Activated CD4-positive, CD25-positive, alpha-beta regulatory T cell (primary cell): ENCODE measurements around the gene TRIM14.
A peak's percentile ranks its signal among the peaks of the same experiment; 100 is the strongest.

Experiments
- DNase-seq, 4 experiments: peaks; one replicate each; lab custom pipeline; 2025; lab: John Stamatoyannopoulos, UW

The TRIM14 gene, protein sequence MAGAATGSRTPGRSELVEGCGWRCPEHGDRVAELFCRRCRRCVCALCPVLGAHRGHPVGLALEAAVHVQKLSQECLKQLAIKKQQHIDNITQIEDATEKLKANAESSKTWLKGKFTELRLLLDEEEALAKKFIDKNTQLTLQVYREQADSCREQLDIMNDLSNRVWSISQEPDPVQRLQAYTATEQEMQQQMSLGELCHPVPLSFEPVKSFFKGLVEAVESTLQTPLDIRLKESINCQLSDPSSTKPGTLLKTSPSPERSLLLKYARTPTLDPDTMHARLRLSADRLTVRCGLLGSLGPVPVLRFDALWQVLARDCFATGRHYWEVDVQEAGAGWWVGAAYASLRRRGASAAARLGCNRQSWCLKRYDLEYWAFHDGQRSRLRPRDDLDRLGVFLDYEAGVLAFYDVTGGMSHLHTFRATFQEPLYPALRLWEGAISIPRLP

DNA sequence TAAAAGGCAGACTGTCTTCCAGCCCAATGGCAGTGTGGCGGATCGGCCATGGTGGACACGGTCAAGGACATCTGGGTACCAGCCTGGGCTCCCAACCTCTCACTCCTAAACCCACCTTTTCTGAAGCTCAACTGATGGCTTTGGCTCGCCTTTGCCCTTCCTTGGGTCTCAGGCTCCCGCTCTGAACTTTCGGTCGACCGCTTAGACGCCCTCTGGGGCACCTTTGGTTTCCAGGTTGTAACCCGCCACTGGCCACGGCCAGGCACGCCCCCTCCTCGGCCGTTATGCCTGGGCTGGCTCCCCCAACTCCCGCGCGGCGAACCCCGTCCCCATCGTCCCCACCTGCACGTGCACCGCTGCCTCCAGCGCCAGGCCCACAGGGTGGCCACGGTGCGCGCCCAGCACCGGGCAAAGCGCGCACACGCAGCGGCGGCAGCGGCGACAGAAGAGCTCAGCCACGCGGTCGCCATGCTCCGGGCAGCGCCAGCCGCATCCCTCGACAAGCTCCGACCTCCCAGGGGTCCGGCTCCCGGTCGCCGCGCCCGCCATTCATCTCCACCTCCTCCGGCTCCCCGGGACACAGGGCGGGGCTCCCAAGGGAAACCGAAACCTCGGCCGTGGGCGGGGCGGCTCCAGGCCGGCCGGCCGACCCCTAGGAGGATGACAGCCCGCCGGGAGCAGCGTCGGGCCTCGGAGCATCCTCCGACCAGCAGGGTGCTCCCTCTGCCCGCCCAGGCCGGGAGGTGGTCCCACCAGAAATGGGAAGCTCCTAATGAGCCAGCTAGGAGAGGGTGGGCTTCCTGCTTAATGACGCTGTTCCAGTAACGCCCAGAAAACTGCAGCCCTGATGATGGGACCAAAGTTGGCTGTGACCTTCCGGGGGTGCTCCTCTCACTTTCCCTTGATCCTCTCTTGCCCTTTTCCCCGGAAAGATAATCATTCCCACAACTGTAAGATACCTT lies at the start of gene TRIM14:
Gene TRIM14, minus strand, starts transcription at position 583 of the 962 bp plus-strand sequence. Its CDS starts 34 bp downstream, at position 549.
- DNase-seq, result peak; percentile 31 to 46 (median 36)

DNA sequence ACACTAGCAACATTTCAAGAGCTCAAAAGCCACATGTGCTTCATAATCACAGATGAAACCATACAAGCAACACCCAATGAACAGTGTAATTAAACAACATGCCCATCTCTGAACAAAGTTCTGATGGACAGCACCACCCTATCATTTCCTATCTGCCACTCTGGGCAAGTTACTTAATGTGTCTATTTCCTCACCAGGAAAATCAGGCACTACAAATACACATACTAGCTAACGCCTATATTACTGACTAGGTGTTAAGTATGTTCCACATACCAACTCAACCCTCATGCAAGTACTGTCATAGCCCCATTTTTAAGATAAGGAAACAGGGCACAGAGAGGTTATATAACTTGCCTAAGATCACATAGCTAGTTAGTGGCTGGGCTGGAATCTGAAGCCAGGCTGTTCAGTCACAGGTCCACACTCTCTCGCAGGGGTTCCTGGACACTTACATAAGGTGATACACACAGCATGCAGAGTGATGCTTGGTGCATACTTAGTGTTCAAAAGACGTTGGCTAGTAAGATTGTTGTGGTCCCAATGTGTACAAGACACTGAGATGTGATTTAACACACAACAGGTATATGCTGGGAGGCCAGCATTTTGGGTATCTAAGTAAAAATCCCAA lies 49.2 kb upstream of the TRIM14 start:
- no peak for DNase-seq

DNA sequence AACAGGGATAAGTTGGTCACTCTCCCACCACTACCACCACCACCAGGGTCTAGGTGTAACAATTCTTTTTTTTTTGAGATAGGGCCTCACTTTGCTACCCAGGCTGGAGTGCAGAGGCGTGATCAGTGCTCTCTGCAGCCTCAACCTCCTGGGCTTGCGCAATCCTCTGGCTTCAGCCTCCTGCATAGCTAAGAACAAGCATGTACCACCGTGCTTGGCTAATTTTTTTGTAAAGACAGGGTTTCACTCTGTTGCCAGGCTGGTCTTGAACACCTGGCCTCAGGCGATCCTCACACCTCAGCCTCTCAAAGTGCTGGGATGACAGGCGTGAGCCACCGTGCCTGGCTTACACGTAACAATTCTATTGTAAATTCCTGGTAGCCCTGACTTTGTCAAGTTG lies 45.9 kb upstream of the TRIM14 start:
- DNase-seq, result no peak

DNA sequence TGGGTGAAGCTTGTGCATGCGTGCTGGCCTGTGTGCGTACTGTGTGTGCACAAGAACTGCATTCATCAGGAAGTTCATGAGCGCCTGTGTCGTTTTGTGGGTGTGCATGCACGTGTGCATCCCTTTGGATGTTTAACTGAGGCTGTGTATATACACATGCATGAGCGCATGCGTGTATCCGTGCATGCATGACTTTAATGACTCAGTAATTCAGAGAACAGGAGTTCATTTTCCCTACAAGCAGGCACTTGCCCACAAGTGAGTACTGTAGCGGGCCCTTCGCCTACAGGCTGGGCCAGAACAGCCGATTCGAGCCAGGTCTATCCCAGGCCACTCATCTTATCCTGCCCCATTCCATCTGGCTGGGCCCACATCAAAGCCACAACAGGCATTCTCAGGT lies 43.6 kb upstream of the TRIM14 start:
- DNase-seq, result no peak

DNA sequence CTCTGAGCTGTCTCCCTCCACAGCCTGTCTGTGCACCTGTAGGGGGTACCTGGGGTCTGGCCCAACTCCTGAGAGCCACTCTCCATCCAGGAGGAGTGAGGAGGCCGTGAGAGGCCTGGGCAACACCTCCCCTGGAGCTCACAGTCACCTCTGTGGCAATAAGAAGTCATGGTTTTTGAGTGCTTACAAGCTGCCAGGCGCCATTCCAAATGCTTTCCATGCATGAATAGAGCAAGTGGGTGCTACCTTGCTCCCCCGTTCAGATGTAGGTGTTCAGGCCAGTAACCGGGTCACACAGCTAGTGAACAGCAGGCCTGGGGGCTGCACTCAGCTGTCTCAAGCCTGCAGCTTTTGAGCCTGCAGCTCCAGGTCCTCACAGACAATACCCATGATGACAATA lies 42.8 kb upstream of the TRIM14 start:
- DNase-seq, result no peak

DNA sequence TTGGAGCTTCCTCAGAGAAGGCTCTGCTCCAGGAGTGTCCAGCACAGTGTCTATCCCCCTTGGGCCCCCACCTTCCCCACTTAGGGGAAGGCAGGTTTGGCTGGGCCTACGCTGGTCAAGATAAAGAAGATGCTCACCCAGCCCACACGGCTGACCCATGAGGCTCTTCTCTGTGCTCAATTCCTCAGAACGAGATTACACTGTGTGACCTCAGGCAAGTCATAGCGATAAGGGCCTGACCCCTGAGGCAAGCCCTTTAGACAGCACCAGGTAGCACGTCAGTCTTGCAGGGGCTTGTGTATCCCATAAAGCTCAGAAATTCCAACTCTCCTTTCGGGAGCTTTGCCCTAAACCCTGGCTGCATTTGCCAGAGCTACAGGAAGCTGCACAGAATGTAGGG lies 40.8 kb upstream of the TRIM14 start:
- DNase-seq, result no peak

DNA sequence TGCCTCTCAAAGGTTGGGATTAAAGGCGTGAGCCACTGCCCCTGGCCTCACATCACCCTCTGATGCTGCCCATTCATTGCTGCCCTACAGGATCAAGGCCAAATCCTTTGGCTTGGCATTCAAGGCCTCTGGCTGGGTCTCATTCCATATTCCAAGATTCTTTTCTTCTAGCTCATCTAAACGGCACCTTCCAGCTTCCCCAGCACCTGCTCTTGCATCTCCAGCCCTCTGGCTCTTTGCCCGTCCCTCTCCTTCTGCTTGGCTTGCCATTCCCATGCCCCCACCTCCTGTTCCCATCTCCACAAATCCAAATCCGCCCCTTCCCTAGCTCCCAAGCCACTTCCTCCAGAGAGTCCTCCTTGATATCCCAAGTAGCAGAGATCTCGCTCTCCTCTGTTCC lies 40.3 kb upstream of the TRIM14 start:
- DNase-seq, result no peak

DNA sequence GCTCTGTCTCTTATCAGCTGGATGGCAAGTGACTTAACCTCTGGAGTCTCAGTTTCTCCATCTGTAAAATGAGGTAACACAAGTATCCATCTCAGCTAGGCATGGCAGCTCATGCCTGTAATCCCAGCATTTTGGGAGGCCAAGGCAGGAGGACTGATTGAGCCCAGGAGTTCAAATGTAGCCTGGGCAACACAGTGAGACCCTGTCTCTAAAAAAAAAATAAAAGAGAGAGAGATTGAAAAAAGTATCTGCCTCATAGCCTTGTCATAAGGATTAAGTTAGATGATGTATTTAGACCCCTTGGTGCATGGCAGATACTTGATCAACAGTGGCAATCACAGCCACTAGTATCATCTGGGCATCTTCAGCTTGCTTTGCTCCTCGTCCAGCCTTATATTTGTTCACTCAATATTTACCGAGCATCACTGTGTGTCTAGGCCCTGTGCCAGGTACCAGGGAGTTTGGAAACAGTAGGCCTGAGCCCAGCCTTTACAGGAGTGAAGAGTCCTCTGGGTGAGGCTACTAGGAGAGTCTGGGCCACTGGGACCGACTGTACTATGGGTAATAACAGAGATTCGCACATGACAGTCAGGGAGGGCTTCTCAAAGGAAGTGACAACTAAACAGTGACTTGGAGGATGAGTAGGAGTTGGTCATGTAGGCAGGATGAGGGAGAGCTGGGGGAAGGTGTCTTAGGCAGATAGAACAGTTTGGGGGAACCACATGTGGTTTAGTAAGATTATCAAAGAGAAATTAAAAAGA lies 39.2 kb upstream of the TRIM14 start:
- no peak for DNase-seq

DNA sequence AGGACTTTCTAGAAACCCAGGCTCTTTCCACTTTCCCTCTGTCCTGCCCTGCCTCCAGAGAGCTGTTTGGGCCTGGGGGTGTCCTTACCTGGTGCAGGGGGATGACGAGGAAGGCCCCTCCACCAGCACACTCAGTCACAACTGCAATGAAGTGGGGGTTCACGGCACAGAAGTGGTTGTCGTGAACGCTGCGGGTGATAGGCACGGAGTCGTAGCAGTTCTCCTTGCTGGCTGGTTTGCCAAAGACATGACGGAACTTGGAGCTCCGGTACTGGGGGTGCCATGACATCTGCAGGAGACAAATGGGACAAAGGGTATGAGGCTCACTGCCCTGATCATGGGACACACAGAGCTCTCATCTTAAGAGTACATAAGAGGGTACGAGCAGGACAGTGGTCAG lies 38.4 kb upstream of the TRIM14 start:
- DNase-seq, result no peak

DNA sequence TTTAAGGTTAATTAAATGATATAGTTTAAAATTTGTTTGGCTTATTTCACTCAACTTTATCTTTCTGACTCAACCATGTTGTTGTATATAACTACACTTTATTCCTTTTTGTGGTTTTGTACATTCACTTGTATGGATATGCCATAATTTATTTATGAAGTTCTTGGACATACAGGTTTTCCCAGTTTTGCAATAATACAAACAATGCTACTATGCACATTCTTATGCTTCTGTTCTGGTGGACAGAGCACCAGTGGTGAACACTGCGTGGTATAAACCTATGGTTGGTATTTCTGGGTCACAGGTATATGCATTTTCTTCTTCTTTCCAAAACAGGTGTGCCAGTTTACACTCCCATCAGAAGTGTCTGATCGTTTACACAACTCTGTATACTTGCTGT lies 35.7 kb upstream of the TRIM14 start:
- DNase-seq, result no peak

DNA sequence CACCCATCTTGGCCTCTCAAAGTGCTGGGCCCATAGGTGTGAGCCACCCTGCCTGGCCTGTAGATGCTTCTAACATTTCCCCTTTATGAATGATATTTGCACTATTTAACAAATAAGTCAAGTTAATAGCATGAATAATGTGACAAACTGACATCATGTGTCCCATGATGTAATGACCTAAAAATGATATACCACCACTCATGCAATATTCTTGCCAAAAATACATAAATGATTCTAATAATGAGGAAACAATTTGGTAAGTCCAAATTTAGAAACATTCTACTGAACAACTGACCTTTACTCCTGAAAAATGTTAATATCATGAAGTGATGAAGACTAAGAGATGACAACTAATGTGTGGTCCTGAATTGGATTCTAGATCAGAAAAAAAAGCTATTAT lies 33.5 kb upstream of the TRIM14 start:
- DNase-seq, result no peak

DNA sequence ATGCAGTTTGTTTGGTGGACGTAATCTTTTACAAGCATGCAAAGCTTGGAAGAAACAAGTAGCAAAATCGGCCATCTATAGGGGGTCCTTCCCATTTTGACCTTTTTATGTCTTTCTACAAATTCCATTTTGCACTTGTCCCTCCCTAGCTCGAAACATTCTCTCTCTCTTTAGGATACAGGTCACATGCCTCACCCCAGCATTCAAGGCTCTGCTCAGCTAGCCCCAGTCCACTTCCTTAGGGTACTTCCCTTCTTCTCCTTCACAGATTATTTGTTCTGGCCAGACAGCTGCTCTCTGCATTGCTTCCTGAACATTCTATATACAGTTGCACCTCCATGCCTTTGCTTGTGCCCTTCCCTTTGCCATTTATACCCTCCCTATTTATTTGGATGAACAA lies 31.7 kb upstream of the TRIM14 start:
- DNase-seq, result no peak

DNA sequence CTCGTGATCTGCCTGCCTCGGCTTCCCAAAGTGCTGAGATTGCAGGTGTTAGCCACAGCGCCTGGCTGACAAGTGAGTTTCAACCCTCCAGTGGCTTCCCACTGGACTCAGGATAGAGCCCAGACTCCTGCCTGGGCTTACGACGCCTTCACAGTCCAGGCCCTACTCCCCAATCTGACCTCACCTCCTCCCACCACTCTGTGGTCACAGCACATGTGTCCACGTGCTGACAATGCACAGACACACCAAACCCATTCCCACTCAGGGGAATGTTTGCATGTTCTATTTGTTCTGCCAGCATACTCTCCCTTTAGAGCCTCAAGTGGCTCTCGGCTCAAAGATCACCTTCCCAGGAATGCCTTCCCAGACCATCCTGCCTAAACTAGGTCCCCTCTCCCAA lies 31.1 kb upstream of the TRIM14 start:
- no peak for DNase-seq

DNA sequence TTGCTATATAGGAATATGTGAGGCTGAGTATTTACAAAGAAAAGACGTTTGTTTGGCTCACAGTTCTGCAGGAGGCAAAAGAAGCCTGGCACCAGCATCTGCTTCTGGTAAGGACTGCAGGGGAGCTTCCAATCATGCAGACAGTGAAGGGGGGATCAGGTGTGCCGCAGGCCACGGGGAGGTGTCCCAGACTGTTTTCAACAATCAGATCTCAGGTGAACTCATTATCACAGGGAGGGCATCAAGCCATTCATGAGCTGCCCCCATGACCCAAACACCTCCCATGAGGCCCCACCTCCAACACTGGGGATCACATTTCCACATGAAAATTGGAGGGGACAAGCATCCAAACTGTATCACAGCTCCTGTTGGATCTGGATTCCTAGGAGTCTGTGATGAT lies 30.4 kb upstream of the TRIM14 start:
- no peak for DNase-seq

DNA sequence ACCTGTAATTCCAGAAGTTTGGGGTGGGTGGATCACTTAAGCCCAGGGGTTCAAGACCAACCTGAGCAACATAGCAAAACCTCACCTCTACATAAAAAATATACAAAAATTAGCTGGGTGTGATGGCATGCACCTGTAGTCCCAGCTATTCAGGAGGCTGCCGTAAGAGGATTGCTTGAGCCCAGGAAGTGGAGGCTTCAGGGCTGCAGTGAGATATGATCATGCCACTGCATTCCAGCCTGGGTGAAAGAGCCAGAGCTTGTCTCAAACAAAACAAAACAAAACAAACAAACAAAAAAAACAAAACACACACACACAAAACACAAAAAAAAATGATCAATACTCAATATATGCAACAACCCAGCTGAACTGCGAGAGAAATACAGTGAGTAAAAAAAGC lies 29.5 kb upstream of the TRIM14 start:
- DNase-seq, result no peak

DNA sequence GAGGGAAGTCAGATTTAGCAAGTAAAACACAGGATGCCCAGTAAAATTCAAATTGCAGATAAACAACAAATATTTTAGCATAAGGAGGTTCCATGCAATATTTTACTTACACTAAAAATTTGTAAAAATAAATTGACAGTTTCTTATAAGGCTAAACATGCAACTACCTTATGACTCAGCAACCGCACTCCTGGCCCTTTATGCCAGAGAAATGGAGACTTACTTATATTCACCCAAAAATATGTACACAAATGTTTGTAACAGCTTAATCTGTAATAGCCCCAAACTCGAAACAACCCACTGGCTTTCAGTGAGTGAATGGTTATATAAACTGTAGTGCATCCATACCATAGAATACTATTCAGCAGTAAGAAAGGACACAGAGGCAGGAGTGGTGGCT lies 28.6 kb upstream of the TRIM14 start:
- no peak for DNase-seq

DNA sequence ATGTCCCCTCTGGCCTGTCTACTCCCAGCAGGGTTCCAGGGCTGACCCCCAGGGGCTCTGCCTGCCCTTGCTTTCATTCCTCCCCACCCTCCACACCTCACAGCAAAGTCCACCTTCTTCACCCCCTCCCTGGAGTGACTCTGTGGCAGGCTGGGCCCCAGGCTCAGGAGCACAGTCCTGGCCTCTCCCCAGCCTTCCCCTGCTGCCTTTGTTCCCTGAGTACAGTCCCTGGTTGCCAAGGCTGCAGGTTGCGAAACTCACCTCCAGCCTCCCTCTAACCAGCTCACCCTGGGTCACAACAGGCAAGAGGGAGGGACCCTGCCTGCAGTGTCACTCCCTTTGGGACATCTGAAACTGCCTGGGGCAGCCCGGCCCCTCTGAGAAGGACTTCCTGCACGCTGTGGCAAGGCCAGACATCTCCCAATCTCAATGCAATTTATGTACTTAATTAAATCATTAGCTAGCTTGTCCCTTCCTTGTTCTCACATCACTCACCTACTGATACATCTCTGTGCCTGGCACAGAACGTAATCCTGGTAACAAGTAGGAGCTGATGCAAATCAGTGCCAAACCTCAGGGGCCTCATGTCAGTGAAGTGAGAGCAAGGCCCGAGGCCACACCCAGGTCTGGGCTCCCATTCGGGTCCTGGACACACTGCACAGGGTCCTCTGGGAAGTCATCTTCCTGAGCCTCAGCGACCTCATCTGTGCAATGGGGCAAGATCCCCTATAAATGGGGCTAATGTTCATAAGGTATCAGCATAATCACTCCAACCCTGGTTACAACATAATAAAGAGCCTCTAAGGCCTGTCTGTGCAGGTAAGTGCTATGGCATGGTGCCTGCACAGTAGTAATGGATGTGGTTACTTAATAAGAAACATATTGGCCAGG lies 27.3 kb upstream of the TRIM14 start:
- DNase-seq, result no peak

DNA sequence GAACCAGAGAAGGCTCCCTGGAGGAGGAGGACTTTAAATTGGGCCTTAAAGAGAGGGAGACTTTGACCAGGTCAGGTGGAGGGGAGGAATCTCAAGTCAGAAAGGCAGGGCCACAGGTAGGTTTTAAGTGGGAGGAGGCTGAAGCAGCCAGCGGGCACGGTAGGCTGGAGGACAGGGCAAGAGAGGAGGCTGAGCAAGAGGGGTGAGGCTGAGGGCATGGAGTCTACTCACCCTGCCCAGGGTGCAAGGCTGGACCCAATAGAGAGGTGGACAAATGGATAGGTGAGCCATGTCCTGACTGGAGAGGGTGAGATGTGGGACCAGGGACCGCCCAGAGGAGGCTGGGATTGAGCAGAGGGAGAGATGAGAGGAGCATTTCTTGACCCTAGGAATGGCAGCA lies 25.6 kb upstream of the TRIM14 start:
- no peak for DNase-seq

DNA sequence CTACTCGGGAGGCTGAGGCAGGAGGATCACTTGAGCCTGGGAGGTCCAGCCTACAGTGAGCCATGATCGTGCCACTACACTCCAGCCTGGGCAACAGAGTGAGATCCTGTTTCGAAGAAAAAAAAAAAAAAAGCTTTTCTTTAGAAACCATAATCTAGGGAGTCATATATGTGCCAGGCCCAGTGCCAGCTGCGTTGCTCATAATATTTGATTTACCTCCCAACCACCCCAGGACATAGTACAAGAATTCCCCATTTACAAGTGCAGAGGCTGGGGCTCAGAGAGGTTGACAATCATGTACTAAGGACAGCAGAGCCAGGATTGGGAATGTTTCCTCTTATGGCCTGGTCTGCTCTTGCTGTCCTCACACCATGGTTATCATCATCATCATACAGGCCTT lies 25.1 kb upstream of the TRIM14 start:
- DNase-seq, result no peak

DNA sequence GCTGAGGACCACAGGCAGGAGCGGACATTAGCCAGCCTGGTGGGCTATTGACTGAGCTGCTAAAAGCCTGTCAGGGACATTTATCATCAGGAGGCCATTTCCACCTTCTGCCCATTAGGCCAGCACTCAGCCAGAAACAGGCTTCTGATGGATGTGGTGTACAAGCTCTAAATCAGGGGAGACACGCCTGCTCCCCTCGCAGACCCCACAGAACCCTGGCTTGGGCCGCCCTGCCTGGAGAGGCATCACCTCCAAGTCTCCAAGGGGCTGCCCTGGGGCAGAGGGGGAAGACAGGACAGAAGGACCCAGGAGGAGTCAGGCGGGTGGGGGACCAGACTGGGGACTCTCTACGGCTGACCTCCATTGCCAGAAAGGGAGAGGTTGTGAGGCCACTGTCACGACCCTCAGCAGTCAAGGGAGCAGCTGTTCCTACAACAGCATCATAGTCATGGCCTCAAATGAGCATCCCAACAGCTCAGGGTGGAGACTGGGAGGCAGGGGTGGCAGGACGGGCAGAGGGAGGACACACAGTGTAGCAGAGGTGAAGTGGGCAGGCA lies 24.0 kb upstream of the TRIM14 start:
- DNase-seq, result no peak
